Measurements from ENCODE around the gene ELOVL6.

GRCh38 chr4:110135523-110135922, 62.9 kb downstream of the ELOVL6 start:
- TF ChIP-seq CTCF (conservative IDR thresholded peaks at IDR 0.05): no peak
- no peak for TF ChIP-seq EZH2 (IDR thresholded peaks at IDR 0.05; ENCODE audit: low read depth)
